ENCODE data around the gene CELF1. TPM values are rescaled to one million over a fixed set of nuclear protein-coding genes. Genes with fewer than 3 reads are reported as not detected.
A peak's percentile ranks its signal among the peaks of the same experiment; 100 is the strongest.

Gene CELF1
- total and polyA plus RNA-seq, 9 of the 15 experiments (the other 6 are each of a cell fraction or from before 2014, with no cell fraction given), result 11.3 to 142 (median 77.4) TPM

DNA sequence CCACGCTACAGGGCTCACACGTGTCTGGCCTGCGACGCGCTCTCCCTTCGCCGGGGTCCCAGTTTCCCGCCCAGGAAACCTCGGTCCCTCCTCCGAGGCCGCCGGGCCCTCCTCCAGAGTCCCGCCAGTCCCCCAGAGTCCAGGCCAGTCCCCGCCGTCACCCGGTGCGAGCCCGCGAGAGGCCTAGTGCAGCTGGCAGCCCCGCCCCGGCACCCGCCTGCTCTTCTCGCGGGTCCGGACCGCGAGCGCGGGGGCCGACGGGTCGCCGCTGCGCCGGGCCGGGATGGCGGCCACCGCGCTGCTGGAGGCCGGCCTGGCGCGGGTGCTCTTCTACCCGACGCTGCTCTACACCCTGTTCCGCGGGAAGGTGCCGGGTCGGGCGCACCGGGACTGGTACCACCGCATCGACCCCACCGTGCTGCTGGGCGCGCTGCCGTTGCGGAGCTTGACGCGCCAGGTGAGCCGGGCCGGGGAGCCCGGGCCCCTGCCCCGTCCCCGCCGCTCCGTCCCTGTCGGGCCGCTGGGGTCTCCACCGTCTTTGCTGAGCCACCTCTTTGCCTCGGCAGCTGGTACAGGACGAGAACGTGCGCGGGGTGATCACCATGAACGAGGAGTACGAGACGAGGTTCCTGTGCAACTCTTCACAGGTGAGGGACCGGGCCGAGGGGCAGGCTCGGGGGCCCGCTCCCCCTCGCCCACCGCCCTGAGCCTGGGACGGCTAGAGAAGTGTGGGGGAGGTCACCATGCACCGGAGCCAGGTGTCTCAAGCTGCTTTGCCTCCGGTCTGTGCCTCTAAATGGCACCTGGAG is 12.6 kb upstream of the CELF1 start, which contains the start of gene PTPMT1 (continued):
- no peak for TF ChIP-seq SRSF7 (optimal IDR thresholded peaks at IDR 0.05; ENCODE audit: low read depth, low read length)
- 0 out of 2 replicates have a peak, but pooled peaks have one; percentile 11 for TF ChIP-seq ZBED1 (IDR thresholded peaks at IDR 0.05)
- TF ChIP-seq, protein P1, sequence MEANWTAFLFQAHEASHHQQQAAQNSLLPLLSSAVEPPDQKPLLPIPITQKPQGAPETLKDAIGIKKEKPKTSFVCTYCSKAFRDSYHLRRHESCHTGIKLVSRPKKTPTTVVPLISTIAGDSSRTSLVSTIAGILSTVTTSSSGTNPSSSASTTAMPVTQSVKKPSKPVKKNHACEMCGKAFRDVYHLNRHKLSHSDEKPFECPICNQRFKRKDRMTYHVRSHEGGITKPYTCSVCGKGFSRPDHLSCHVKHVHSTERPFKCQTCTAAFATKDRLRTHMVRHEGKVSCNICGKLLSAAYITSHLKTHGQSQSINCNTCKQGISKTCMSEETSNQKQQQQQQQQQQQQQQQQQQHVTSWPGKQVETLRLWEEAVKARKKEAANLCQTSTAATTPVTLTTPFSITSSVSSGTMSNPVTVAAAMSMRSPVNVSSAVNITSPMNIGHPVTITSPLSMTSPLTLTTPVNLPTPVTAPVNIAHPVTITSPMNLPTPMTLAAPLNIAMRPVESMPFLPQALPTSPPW (CRISPR knock-in tag; IDR thresholded peaks at IDR 0.05), result peak; percentile 72; the same call in 1 of the 2 replicates
- no peak for TF ChIP-seq HNRNPUL1 (IDR thresholded peaks at IDR 0.05; ENCODE audit: low read length)
- no peak for TF ChIP-seq MAFK (IDR thresholded peaks at IDR 0.05; ENCODE audit: low read length)
- TF ChIP-seq TGIF2 (CRISPR knock-in tag; IDR thresholded peaks at IDR 0.05), result peak; percentile 85
- no peak for TF ChIP-seq LEF1 (IDR thresholded peaks at IDR 0.05)
- TF ChIP-seq ZNF146 (CRISPR knock-in tag; IDR thresholded peaks at IDR 0.05; ENCODE audit: unreplicated experiment), result no peak
- TF ChIP-seq SMARCE1 (IDR thresholded peaks at IDR 0.05), result 0 out of 2 replicates have a peak, but pooled peaks have one; percentile 6
- TF ChIP-seq RBM34 (IDR thresholded peaks at IDR 0.05; ENCODE audit: borderline replicate concordance, insufficient read depth, low read length), result no peak
- no peak for TF ChIP-seq ZNF239 (CRISPR knock-in tag; IDR thresholded peaks at IDR 0.05)
- TF ChIP-seq TOE1 (IDR thresholded peaks at IDR 0.05; ENCODE audit: borderline replicate concordance), result 0 out of 2 replicates have a peak, but pooled peaks have one; percentile 19
- no peak for TF ChIP-seq TOE1 (CRISPR knock-in tag; IDR thresholded peaks at IDR 0.05; ENCODE audit: borderline replicate concordance, low read depth)
- TF ChIP-seq, protein P2, sequence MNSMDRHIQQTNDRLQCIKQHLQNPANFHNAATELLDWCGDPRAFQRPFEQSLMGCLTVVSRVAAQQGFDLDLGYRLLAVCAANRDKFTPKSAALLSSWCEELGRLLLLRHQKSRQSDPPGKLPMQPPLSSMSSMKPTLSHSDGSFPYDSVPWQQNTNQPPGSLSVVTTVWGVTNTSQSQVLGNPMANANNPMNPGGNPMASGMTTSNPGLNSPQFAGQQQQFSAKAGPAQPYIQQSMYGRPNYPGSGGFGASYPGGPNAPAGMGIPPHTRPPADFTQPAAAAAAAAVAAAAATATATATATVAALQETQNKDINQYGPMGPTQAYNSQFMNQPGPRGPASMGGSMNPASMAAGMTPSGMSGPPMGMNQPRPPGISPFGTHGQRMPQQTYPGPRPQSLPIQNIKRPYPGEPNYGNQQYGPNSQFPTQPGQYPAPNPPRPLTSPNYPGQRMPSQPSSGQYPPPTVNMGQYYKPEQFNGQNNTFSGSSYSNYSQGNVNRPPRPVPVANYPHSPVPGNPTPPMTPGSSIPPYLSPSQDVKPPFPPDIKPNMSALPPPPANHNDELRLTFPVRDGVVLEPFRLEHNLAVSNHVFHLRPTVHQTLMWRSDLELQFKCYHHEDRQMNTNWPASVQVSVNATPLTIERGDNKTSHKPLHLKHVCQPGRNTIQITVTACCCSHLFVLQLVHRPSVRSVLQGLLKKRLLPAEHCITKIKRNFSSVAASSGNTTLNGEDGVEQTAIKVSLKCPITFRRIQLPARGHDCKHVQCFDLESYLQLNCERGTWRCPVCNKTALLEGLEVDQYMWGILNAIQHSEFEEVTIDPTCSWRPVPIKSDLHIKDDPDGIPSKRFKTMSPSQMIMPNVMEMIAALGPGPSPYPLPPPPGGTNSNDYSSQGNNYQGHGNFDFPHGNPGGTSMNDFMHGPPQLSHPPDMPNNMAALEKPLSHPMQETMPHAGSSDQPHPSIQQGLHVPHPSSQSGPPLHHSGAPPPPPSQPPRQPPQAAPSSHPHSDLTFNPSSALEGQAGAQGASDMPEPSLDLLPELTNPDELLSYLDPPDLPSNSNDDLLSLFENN (IDR thresholded peaks at IDR 0.05; ENCODE audit: low read depth in 2 of 2, low read length in 2 of 2), result no peak
- peak; percentile 75 for TF ChIP-seq TBP (optimal IDR thresholded peaks at IDR 0.05; ENCODE audit: low read depth, low read length)
- peak; percentile 97 for TF ChIP-seq KDM5B (IDR thresholded peaks at IDR 0.05; ENCODE audit: insufficient replicate concordance, low read depth, low read length)
- no peak for TF ChIP-seq ETV6 (IDR thresholded peaks at IDR 0.05; ENCODE audit: borderline replicate concordance in 1 of 2, low read depth in 2 of 2, low read length in 1 of 2)
- TF ChIP-seq ETV6 (CRISPR knock-in tag; IDR thresholded peaks at IDR 0.05; ENCODE audit: borderline replicate concordance), result no peak; the same call in 1 of the 2 replicates
- TF ChIP-seq STAG1 (CRISPR knock-in tag; IDR thresholded peaks at IDR 0.05; ENCODE audit: borderline replicate concordance), result 0 out of 2 replicates have a peak, but pooled peaks have one; percentile 11
- peak; percentile 91 for TF ChIP-seq RB1 (IDR thresholded peaks at IDR 0.05; ENCODE audit: low read depth)
- peak in 1 of 2 experiments; percentile 58; a peak in 1 of 3 replicates for TF ChIP-seq CBX3 (IDR thresholded peaks at IDR 0.05; ENCODE audit: borderline replicate concordance in 1 of 2, low read length in 2 of 2)
- peak; percentile 72; the same call in 1 of the 2 replicates for TF ChIP-seq MTA3 (IDR thresholded peaks at IDR 0.05; ENCODE audit: borderline replicate concordance)
- peak; percentile 44; the same call in 1 of the 2 replicates for TF ChIP-seq ESRRA (IDR thresholded peaks at IDR 0.05; ENCODE audit: borderline replicate concordance, low read depth)
- TF ChIP-seq ZBTB17 (CRISPR knock-in tag; IDR thresholded peaks at IDR 0.05), result peak; percentile 67
